ENCODE data around the gene IL17RB. TPM values are rescaled to one million over a fixed set of nuclear protein-coding genes. Genes with fewer than 3 reads are reported as not detected.

IL17RB gene
- total RNA-seq, 1 experiment from 2014 or later = not detected

DNA sequence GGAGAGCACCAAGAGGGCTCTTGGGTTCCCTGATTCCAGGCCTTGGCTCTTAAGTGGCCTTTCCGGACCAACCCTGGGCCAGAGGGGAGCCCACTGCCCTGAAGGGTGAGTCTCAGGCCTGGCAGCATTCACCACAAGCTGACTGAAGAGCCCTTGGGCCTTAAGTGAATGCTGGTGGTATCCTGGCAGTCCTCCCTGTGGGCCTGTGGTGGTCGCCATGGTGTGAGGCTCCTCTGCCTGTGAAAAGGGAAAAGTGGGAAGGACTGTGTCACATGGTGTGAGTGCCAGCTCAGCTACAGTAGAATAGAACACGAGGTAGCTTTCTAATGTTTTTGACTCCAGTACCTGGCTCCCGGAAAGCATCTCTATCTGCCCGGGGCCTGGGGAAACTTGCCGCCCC is 15.4 kb upstream of the IL17RB start:
- H3K4me3 ChIP-seq (ENCODE audit: low read depth, low read length, poor library complexity, severe bottlenecking) = no peak overlapping the region
- no peak for TF ChIP-seq EZH2 (IDR thresholded peaks at IDR 0.05; ENCODE audit: borderline replicate concordance, low read depth, low read length, poor library complexity, severe bottlenecking)
- TF ChIP-seq CTCF (conservative IDR thresholded peaks at IDR 0.05; ENCODE audit: low read depth, low read length) = no peak
- no peak overlapping the region for H3K27ac ChIP-seq (ENCODE audit: low read depth, low read length, poor library complexity, severe bottlenecking)
- POLR2A ChIA-PET (ENCODE audit: low non-redundant PET) = no interaction called here
- no peaks in the 10 kb centered on the region for H3K36me3 ChIP-seq (ENCODE audit: insufficient read depth, low read length, poor library complexity, severe bottlenecking)
- H3K9me3 ChIP-seq (ENCODE audit: low read depth, low read length, poor library complexity, severe bottlenecking) = no peaks in the 10 kb centered on the region
- CTCF ChIA-PET = no interaction called here
- intact Hi-C loops (cut with micrococcal nuclease; ENCODE audit: unreplicated experiment) = no loop called here
- H3K27me3 ChIP-seq (replicated peaks; ENCODE audit: insufficient read depth, low read depth, low read length, poor library complexity) = no peaks in the 10 kb centered on the region
- no peaks in the 10 kb centered on the region for H3K4me1 ChIP-seq (ENCODE audit: insufficient read depth, low read length, poor library complexity, severe bottlenecking)
- DNase-seq (ENCODE audit: low spot score) = no peak
- no TSS peak for BruUV-seq (replicated peaks)

DNA sequence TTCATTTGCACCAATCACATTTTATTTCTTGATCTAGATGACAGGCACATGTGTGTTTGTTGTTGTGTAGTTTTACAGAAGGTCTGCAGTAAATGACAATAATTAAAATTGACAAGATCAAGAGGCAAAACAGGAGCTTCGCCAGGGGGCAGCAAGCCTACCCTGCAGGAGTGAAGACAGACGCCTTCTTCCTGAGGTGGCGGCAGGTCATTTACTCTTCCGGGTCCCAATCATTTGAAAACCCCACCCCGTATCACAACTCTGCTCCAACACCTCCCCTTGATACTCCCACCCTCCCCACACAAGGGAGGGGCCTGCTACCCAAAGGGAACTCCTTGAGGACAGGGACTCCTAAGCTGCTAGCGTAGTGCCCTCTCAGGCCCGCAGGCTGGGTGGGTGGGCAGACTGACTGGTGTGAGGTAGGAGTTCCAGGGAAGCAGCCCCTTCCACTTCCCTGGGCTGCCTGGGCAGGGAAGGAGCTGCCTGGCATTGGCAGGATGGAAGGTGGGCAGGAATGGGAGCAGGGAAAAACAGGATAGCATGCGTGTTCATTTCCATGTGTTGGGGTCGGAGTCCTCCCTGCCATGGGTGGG is 13.2 kb upstream of the IL17RB start:
- ChIA-PET CTCF (no interaction called here), POLR2A (ENCODE audit: low non-redundant PET) (no interaction called here)
- Histone ChIP-seq H3K4me3 (ENCODE audit: low read depth, low read length, poor library complexity, severe bottlenecking) (no peak overlapping the region), H3K9me3 (ENCODE audit: low read depth, low read length, poor library complexity, severe bottlenecking) (no peaks in the 10 kb centered on the region), H3K4me1 (ENCODE audit: insufficient read depth, low read length, poor library complexity, severe bottlenecking) (no peaks in the 10 kb centered on the region), H3K27ac (ENCODE audit: low read depth, low read length, poor library complexity, severe bottlenecking) (no peak overlapping the region), H3K36me3 (ENCODE audit: insufficient read depth, low read length, poor library complexity, severe bottlenecking) (no peaks in the 10 kb centered on the region), H3K27me3 (replicated peaks; ENCODE audit: insufficient read depth, low read depth, low read length, poor library complexity) (no peaks in the 10 kb centered on the region)
- intact Hi-C loops (cut with micrococcal nuclease; ENCODE audit: unreplicated experiment) = no loop called here
- no TSS peak for BruUV-seq (replicated peaks)
- no peak for DNase-seq (ENCODE audit: low spot score)
- TF ChIP-seq EZH2 (IDR thresholded peaks at IDR 0.05; ENCODE audit: borderline replicate concordance, low read depth, low read length, poor library complexity, severe bottlenecking) (no peak), CTCF (conservative IDR thresholded peaks at IDR 0.05; ENCODE audit: low read depth, low read length) (no peak)

- H3K4me3 ChIP-seq (ENCODE audit: low read depth, low read length, poor library complexity, severe bottlenecking) = no peak overlapping the region
- no peaks in the 10 kb centered on the region for H3K27me3 ChIP-seq (replicated peaks; ENCODE audit: insufficient read depth, low read depth, low read length, poor library complexity)
- ChIA-PET CTCF (no interaction called here), POLR2A (ENCODE audit: low non-redundant PET) (no interaction called here)
- no peaks in the 10 kb centered on the region for H3K9me3 ChIP-seq (ENCODE audit: low read depth, low read length, poor library complexity, severe bottlenecking)
- no peak for DNase-seq (ENCODE audit: low spot score)
- no peaks in the 10 kb centered on the region for H3K4me1 ChIP-seq (ENCODE audit: insufficient read depth, low read length, poor library complexity, severe bottlenecking)
- no peak overlapping the region for H3K27ac ChIP-seq (ENCODE audit: low read depth, low read length, poor library complexity, severe bottlenecking)
- no peaks in the 10 kb centered on the region for H3K36me3 ChIP-seq (ENCODE audit: insufficient read depth, low read length, poor library complexity, severe bottlenecking)
- no peak for TF ChIP-seq EZH2 (IDR thresholded peaks at IDR 0.05; ENCODE audit: borderline replicate concordance, low read depth, low read length, poor library complexity, severe bottlenecking)
- no peak for TF ChIP-seq CTCF (conservative IDR thresholded peaks at IDR 0.05; ENCODE audit: low read depth, low read length)
- no TSS peak for BruUV-seq (replicated peaks)
- intact Hi-C loops (cut with micrococcal nuclease; ENCODE audit: unreplicated experiment) = no loop called here
These were observed 12.7 kb upstream of the IL17RB start for GRCh38 chr3:53833700-53834099.
